Suppressor macrophage treated with lipopolysaccharide for 4 hours (primary cell): ENCODE measurements around the gene MANEA.
"Not testable (repeated sequence)": the region's sequence is repeated elsewhere in the genome, so short reads cannot be mapped to it uniquely, and the experiment has no call there.

Experiments
- DNase-seq: peaks from one replicate; pipeline ENCODE4 v3.0.0-alpha.2; 2020

Gene MANEA

GRCh38 chr6:95577304-95578105 is at the start of gene MANEA:
MANEA (plus strand) TSS chr6:95577535; CDS start chr6:95586440, 8,905 bp downstream.
- DNase-seq = peak; percentile 83

GRCh38 chr6:95529762-95530161 is 47.6 kb upstream of the MANEA start:
- DNase-seq = no peak

- DNase-seq = no peak
These were observed 47.0 kb upstream of the MANEA start for GRCh38 chr6:95530176-95530819.

- no peak for DNase-seq
These were observed 33.5 kb upstream of the MANEA start for GRCh38 chr6:95543798-95544197.

GRCh38 chr6:95544517-95545225 is 32.7 kb upstream of the MANEA start:
- DNase-seq = no peak

GRCh38 chr6:95545226-95545625 is 32.1 kb upstream of the MANEA start:
- no peak for DNase-seq

- no peak for DNase-seq
These were observed 31.6 kb upstream of the MANEA start for GRCh38 chr6:95545686-95546085.

- DNase-seq = no peak
These were observed 31.2 kb upstream of the MANEA start for GRCh38 chr6:95546148-95546547.

GRCh38 chr6:95547043-95547442 is 30.3 kb upstream of the MANEA start:
- no peak for DNase-seq

- DNase-seq = no peak
These were observed 29.0 kb upstream of the MANEA start for GRCh38 chr6:95548188-95548786.

- no peak for DNase-seq
These were observed 25.5 kb upstream of the MANEA start for GRCh38 chr6:95551678-95552324.

- DNase-seq = no peak
These were observed 23.5 kb upstream of the MANEA start for GRCh38 chr6:95553880-95554279.

- DNase-seq = not testable (repeated sequence)
These were observed 16.4 kb upstream of the MANEA start for GRCh38 chr6:95560956-95561355.

GRCh38 chr6:95569560-95569959 is 7.8 kb upstream of the MANEA start:
- no peak for DNase-seq

GRCh38 chr6:95572098-95572497 is 5.2 kb upstream of the MANEA start:
- DNase-seq = peak; percentile 6

- peak; percentile 60 for DNase-seq
These were observed 2.5 kb upstream of the MANEA start for GRCh38 chr6:95574811-95575210.

- DNase-seq = peak; percentile 35
These were observed 927 bp upstream of the MANEA start for GRCh38 chr6:95576218-95576997.

- no peak for DNase-seq
These were observed 384 bp upstream of the MANEA start for GRCh38 chr6:95576998-95577303.

GRCh38 chr6:95578106-95578410 is 723 bp downstream of the MANEA start:
- DNase-seq = peak; percentile 15

GRCh38 chr6:95581073-95581472 is 3.7 kb downstream of the MANEA start:
- DNase-seq = no peak

- not testable (repeated sequence) for DNase-seq
These were observed 6.9 kb downstream of the MANEA start for GRCh38 chr6:95584226-95584625.

GRCh38 chr6:95587989-95588388 is 10.7 kb downstream of the MANEA start:
- no peak for DNase-seq
